Activated naive CD4-positive, alpha-beta T cell treated with anti-CD3 and anti-CD28 coated beads, Interleukin-2, amount 10 ng/mL, durations not matched to agents 7 days and 5 days (primary cell): ENCODE measurements around the gene TECPR2.
"Not testable (repeated sequence)": the region's sequence is repeated elsewhere in the genome, so short reads cannot be mapped to it uniquely, and the experiment has no call there.

Experiments
- CTCF ChIA-PET: fragments of 350-600 bp; sonication (Branson Sonifier 250); formaldehyde crosslinking; loops from one replicate; lab custom pipeline; 2021; ENCODE audit warnings: antibody characterized with exemption; lab: Charles Lee
- DNase-seq: peaks from one replicate; pipeline ENCODE4 v3.0.0-alpha.2; 2020
- H3K27ac Mint-ChIP-seq: one replicate; pipeline ENCODE4 v1.8.0; 2021; ENCODE audit warnings: mild to moderate bottlenecking, moderate library complexity, mixed read lengths
- H3K27me3 Mint-ChIP-seq: one replicate; pipeline ENCODE4 v1.8.0; 2021; ENCODE audit warnings: mild to moderate bottlenecking, mixed read lengths
- H3K36me3 Mint-ChIP-seq: one replicate; pipeline ENCODE4 v1.8.0; 2021; ENCODE audit warnings: mixed read lengths
- H3K4me1 Mint-ChIP-seq: one replicate; pipeline ENCODE4 v1.8.0; 2021; ENCODE audit warnings: mixed read lengths
- H3K4me3 Mint-ChIP-seq: one replicate; pipeline ENCODE4 v1.8.0; 2021; ENCODE audit warnings: mild to moderate bottlenecking, moderate library complexity, mixed read lengths
- H3K9me3 Mint-ChIP-seq: one replicate; pipeline ENCODE4 v1.8.0; 2021; ENCODE audit warnings: mixed read lengths

Gene TECPR2

DNA sequence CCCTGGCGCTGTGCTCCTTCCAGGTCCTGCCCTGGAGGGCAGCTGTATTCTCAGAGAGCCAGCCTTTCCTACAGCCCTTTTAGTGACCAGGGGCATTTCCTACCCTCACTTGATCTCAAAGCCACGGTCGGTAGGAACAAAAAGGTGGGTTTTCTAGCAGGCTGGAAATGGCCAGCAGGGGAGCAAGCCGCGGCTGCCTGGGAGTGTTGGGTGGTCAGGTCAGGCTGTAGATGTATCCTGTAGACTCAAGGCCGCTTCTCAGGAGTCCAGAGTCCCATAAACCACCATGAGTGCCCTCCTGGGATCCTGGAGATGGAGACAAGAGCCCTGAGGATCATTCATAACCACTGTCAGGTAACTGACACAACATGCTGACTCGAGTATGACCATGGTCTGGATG, 18.7 kb upstream of the TECPR2 start:
- Mint-ChIP-seq H3K9me3 (no peaks in the 10 kb centered on the region), H3K27ac (no peak overlapping the region), H3K4me1 (no peaks in the 10 kb centered on the region), H3K27me3 (no peaks in the 10 kb centered on the region), H3K4me3 (no peak overlapping the region), H3K36me3 (peaks cover 33% of the 10 kb centered on the region)
- CTCF ChIA-PET, result interaction anchor here (0.6 kb wide), 1 partner anchor 13 kb away, joined by 3 read pairs; no protein-coding TSS in a partner anchor
- DNase-seq, result no peak

DNA sequence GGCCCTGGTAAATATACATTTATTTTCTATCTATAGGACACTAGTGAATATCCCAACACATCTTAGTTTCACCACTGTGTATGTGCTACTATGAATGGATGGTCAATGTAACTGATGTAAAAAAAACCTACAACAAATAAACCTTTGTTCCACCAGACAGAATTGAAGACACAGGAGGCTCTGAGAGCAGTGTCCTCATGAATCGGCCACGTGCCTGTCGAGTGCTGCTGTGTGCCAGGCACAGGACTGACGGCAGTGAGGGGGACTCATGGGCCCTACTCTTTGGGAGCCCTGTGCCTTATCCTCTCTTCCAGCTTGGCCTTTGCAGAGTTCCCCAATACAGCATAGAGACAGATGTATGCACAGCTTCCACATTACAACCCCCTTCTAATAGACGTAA, 18.3 kb upstream of the TECPR2 start:
- Mint-ChIP-seq H3K27ac (no peak overlapping the region), H3K4me1 (no peaks in the 10 kb centered on the region), H3K4me3 (no peak overlapping the region), H3K9me3 (no peaks in the 10 kb centered on the region), H3K36me3 (peaks cover 36% of the 10 kb centered on the region), H3K27me3 (no peaks in the 10 kb centered on the region)
- CTCF ChIA-PET, result no interaction called here
- no peak for DNase-seq

- Mint-ChIP-seq H3K36me3 (peaks cover 42% of the 10 kb centered on the region), H3K4me1 (no peaks in the 10 kb centered on the region), H3K27ac (no peak overlapping the region), H3K4me3 (no peak overlapping the region), H3K27me3 (no peaks in the 10 kb centered on the region), H3K9me3 (no peaks in the 10 kb centered on the region)
- CTCF ChIA-PET, result no interaction called here
- no peak for DNase-seq
These were observed 17.5 kb upstream of the TECPR2 start for GRCh38 chr14:102345232-102345631.

DNA sequence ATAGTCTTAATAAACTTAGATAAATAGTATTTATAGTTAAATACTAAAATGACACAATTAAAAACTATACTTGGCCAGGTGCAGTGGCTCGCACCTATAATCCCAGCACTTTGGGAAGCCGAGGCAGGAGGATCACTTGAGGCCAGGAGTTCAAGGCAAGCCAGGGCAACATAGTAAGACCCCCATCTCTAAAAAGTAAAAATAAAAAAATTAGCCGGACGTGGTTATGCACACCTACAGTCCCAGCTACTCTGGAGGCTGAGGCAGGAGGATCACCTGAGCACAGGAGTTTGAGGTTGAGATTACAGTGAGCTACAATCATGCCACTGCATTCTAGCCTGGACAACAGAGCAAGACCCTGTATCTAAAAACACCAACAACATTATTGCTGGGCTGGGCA, 16.1 kb upstream of the TECPR2 start:
- H3K27me3 Mint-ChIP-seq, result no peaks in the 10 kb centered on the region
- no peak overlapping the region for H3K27ac Mint-ChIP-seq
- no peaks in the 10 kb centered on the region for H3K9me3 Mint-ChIP-seq
- CTCF ChIA-PET, result no interaction called here
- H3K4me1 Mint-ChIP-seq, result no peaks in the 10 kb centered on the region
- H3K36me3 Mint-ChIP-seq, result peaks cover 39% of the 10 kb centered on the region
- no peak overlapping the region for H3K4me3 Mint-ChIP-seq
- DNase-seq, result no peak

DNA sequence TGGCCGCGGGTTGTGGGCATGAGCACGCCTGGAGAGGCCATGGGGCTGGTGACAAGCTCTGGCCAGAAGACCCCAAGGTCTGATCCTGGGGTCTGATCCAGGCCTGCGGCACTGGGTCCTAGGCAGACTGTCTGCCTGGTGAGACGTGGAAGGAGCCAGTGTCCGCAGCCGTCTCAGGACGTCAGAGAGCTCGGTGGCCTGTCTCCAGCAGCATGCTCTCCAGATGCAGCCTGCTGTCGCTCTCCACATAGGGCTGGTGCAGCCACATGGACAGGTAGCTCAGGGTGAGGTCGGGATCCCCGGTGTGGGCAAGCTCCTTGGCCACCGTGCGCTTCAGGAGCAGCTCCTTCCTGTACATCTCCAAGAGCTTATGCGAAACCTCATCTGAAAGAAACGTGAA, 14.4 kb upstream of the TECPR2 start:
- Mint-ChIP-seq H3K27me3 (no peaks in the 10 kb centered on the region), H3K4me1 (no peaks in the 10 kb centered on the region), H3K9me3 (no peaks in the 10 kb centered on the region), H3K4me3 (no peak overlapping the region), H3K36me3 (peaks cover 35% of the 10 kb centered on the region), H3K27ac (no peak overlapping the region)
- DNase-seq, result no peak
- CTCF ChIA-PET, result no interaction called here

DNA sequence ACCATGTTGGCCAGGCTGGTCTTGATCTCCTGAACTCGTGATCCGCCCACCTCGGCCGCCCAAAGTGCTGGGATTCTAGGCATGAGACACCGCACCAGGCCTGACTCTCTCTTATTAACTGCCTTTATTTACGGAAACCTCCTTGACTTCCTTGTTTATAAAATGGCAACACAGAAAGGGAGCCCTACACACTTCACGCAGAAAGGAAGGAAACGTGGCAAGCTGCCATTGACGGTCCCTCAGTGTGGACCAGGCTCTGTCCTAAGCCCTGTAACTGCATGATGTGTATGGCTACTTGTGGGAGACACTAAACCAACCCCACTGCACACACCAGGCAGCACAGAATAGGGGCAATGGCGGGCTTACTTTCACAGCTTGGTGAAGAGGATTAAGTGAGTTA, 11.7 kb upstream of the TECPR2 start:
- Mint-ChIP-seq H3K9me3 (no peaks in the 10 kb centered on the region), H3K27ac (no peak overlapping the region)

DNA sequence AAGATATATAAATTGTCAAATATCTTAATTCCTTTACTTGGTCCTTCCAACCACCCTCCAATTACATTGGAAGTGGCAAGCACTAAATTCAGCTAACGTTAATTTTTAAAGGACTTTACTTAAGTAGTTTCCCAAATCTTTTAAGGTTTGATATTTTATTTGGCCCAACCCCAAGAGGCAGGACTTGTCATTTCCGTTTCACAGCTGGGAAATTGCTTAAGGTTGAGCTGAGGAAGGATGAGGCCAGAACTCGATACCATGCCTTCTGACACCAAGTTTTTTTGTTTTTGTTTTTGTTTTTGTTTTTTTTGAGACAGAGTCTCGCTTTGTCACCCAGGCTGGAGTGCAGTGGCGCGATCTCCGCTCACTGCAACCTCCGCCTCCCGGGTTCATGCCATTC, 11.1 kb upstream of the TECPR2 start:
- H3K4me3 Mint-ChIP-seq, CTCF ChIA-PET, H3K27ac Mint-ChIP-seq, DNase-seq, H3K27me3 Mint-ChIP-seq, H3K9me3 Mint-ChIP-seq, H3K4me1 Mint-ChIP-seq: not testable (repeated sequence)
- peaks cover 44% of the 10 kb centered on the region for H3K36me3 Mint-ChIP-seq

More for the DNA sequence above, 11.7 kb upstream of the TECPR2 start:
- DNase-seq, result no peak
- Mint-ChIP-seq H3K4me1 (no peaks in the 10 kb centered on the region), H3K4me3 (no peak overlapping the region), H3K36me3 (peaks cover 43% of the 10 kb centered on the region), H3K27me3 (no peaks in the 10 kb centered on the region)
- CTCF ChIA-PET, result no interaction called here

DNA sequence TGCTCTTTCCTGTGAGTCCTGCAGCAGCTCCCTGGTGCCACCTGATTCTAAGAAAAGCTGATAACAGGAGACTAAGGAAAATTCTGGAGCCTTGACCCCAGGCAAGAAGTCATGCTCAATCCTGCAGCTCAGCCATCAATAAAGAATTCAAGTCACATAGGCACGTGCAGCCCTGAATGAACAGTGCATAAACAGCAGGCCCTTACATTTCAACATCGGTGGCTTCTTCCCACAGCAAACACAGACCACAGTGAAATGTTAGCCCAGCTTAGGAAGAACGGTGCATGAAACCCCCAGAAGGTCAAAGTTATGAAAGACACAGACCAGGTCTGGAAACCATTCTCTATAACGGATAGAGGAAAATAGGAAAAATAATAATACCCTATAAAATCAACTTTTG, 10.5 kb upstream of the TECPR2 start:
- Mint-ChIP-seq H3K36me3 (peaks cover 45% of the 10 kb centered on the region), H3K9me3 (no peaks in the 10 kb centered on the region), H3K4me3 (no peak overlapping the region), H3K4me1 (no peaks in the 10 kb centered on the region), H3K27ac (no peak overlapping the region), H3K27me3 (no peaks in the 10 kb centered on the region)
- CTCF ChIA-PET, result no interaction called here
- no peak for DNase-seq

DNA sequence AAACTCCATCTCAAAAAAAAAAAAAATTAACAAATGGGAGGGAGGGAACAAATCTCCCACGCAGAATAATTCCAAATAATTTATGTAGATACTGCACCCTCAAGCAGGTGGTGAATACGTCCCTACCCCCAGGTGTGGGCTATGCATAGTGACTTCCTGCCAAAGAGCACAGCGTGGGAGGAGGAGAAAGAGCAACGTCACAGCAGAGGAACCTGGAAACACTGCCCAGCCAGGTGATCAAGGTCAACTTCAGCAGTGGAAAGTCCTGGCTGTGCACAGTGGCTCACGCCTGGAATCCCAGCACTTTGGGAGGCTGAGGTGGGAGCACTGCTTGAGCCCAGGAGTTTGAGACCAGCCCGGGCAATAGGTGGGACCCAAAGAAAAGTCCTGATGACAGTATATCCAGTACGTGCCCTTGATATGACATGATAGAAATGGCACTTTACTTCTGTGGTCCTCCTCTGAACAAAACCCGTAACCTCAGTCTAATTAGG, 9.6 kb upstream of the TECPR2 start:
- Mint-ChIP-seq H3K9me3 (no peaks in the 10 kb centered on the region), H3K4me1 (no peaks in the 10 kb centered on the region), H3K27me3 (no peaks in the 10 kb centered on the region), H3K27ac (no peak overlapping the region), H3K4me3 (no peak overlapping the region), H3K36me3 (peaks cover 47% of the 10 kb centered on the region)
- DNase-seq, result no peak
- CTCF ChIA-PET, result no interaction called here

- no peaks in the 10 kb centered on the region for H3K9me3 Mint-ChIP-seq
- CTCF ChIA-PET, result no interaction called here
- DNase-seq, result no peak
- H3K27ac Mint-ChIP-seq, result no peak overlapping the region
- peaks cover 14% of the 10 kb centered on the region for H3K4me1 Mint-ChIP-seq
- no peak overlapping the region for H3K4me3 Mint-ChIP-seq
- peaks cover 36% of the 10 kb centered on the region for H3K36me3 Mint-ChIP-seq
- no peaks in the 10 kb centered on the region for H3K27me3 Mint-ChIP-seq
These were observed 6.5 kb upstream of the TECPR2 start for GRCh38 chr14:102356280-102356679.

DNA sequence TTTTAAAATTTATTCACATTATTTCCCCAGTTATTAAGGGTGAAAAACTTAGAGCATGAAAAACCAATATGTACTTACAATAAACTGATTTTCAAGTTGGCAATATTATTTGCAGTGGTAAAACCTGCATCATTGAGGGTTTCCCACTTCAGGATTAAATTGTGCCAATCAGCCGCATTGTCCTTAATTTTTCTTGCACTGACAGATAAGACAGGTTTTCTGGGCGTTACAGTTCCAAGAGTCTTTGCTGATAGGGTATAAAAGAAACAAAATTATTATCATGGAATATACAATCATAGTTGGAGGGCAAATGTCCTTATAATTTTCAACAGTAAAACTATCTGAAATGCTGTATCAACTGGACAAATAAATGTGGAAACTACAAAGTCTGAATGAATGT, 3.4 kb upstream of the TECPR2 start:
- Mint-ChIP-seq H3K9me3 (no peaks in the 10 kb centered on the region), H3K27ac (no peak overlapping the region), H3K36me3 (peaks cover 26% of the 10 kb centered on the region), H3K4me1 (peaks cover 23% of the 10 kb centered on the region), H3K27me3 (peaks cover 6% of the 10 kb centered on the region), H3K4me3 (no peak overlapping the region)
- CTCF ChIA-PET, result no interaction called here
- no peak for DNase-seq

DNA sequence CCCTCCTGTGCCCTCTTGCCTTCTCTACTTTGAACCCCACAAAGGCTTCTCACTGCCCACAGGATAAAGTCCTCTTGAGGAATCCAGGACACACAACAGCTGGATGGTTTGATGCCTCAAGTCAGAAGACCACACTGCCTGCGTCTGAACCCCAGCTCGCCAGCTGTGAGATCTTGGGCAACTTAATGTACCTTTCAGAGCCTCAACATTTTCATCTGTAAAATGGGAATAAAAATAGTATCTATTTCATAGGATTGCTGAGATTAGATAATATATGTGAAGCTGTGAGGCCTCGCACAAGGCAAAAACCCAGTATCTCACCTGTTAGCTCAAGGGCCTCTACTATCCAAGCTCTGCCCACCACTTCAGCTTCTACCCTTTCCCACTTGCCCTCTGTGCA, 2.4 kb upstream of the TECPR2 start:
- no peak overlapping the region for H3K4me3 Mint-ChIP-seq
- peaks cover 21% of the 10 kb centered on the region for H3K36me3 Mint-ChIP-seq
- peaks cover 23% of the 10 kb centered on the region for H3K4me1 Mint-ChIP-seq
- DNase-seq, result no peak
- no peak overlapping the region for H3K27ac Mint-ChIP-seq
- H3K27me3 Mint-ChIP-seq, result peaks cover 6% of the 10 kb centered on the region
- CTCF ChIA-PET, result no interaction called here
- H3K9me3 Mint-ChIP-seq, result no peaks in the 10 kb centered on the region

DNA sequence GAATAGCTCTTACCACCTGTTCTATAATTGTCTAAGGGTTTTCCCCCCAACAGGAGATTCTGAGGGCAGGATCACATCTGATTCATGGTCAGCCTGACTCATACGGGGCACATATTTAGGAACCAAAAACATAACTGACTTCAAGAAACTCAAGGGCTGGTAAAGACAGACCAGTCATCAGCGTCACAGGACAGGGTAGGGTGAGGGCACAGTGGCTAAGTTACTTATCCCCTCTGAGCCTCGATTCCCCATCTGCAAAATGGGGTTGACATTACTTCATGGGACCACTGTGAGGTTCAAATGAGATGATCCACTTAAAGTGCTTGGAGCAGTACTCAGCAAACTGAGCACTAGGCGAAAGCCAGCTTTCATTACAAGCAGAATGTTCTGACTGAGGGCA, 657 bp upstream of the TECPR2 start:
- no peak overlapping the region for H3K4me3 Mint-ChIP-seq
- CTCF ChIA-PET, result no interaction called here
- H3K4me1 Mint-ChIP-seq, result peaks cover 26% of the 10 kb centered on the region
- H3K27ac Mint-ChIP-seq, result peak overlapping the region; percentile 93
- H3K27me3 Mint-ChIP-seq, result peaks cover 6% of the 10 kb centered on the region
- DNase-seq, result peak; percentile 31
- no peaks in the 10 kb centered on the region for H3K9me3 Mint-ChIP-seq
- H3K36me3 Mint-ChIP-seq, result peaks cover 12% of the 10 kb centered on the region

DNA sequence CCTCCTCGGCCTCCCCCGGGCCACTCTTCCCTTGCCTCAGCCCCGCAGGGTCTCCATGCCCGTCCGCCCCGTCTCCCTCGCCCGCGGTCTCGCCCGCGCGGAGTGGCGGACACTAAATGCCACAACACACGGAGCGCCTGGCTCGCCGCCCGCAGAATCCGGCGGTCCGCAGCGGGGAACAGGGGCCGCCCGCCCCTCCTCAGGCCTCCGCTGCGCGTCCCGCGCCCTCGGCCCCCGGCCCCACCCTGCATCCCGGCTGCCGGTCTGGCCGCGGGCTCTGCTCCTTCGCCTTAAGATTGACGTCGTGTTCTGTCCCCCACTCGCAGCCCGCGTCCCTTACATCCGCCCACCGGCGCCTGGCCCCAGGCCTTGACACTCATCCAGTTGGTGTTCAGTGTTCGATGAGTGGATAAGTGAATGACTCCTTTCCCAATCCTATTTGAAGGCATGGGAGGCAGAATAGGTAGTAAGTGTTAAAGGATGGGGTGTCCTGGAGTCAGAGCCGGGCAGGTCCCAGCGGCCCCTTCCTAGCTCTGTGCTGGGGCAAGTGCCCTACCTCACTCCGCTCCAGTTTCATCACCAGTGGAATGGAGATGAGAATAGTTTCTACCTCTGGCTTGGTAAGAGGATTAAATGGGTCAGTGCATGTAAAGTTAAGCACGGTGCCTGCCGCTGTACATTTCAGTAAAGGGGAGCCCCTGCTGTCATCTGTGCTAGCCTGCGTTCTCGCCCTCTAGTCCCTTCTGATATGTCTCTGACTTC, 622 bp downstream of the TECPR2 start:
- peaks cover 6% of the 10 kb centered on the region for H3K27me3 Mint-ChIP-seq
- peaks cover 1% of the 10 kb centered on the region for H3K36me3 Mint-ChIP-seq
- H3K4me3 Mint-ChIP-seq, result no peak overlapping the region
- H3K9me3 Mint-ChIP-seq, result no peaks in the 10 kb centered on the region
- CTCF ChIA-PET, result interaction anchor here (0.5 to 1.5 kb wide), 2 partner anchors 23 to 49 kb away, joined by 3 to 4 read pairs; no protein-coding TSS in a partner anchor
- peak overlapping the region; percentile 58 for H3K27ac Mint-ChIP-seq
- H3K4me1 Mint-ChIP-seq, result peaks cover 35% of the 10 kb centered on the region
- DNase-seq, result peak; percentile 58

DNA sequence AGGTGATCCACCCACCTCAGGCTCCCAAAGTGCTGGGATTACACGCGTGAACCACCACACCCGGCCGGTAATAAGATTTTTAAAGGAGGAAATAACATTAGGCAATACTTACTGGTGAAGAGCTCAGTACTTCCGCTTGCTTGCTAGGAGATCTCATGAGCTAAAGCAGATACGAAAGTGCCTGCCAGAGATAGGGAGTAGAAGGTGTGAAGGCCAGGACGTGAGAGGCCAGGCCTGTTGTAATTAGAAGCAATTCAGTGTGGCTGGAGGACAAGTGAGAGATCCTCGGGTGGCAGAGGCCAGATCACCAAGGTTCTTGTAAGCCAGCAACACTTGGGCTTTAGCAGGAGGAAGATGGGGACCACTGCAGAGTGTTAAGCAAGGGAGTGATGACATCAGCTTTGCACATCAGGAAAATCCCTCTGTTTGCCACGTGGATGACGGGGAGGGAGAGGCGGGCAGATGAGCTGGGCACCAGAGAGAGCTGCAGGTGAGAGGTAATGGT, 7.6 kb downstream of the TECPR2 start:
- Mint-ChIP-seq H3K4me1 (peaks cover 22% of the 10 kb centered on the region), H3K27me3 (no peaks in the 10 kb centered on the region), H3K36me3 (no peaks in the 10 kb centered on the region), H3K9me3 (no peaks in the 10 kb centered on the region), H3K4me3 (no peak overlapping the region), H3K27ac (no peak overlapping the region)
- CTCF ChIA-PET, result interaction anchor here (0.6 kb wide), 1 partner anchor 54 kb away, joined by 3 read pairs; no protein-coding TSS in a partner anchor
- no peak for DNase-seq
